Transverse colon (tissue), 4 donors: Measurements from ENCODE around the gene TWIST2. TPM values are rescaled to one million over a fixed set of nuclear protein-coding genes. Genes with fewer than 3 reads are reported as not detected.
A peak's percentile ranks its signal among the peaks of the same experiment; 100 is the strongest.

ENCODE experiments used
- DNase-seq: peaks from one replicate; pipeline ENCODE4 v3.0.0-alpha.2; 2019
- H3K27ac ChIP-seq, 4 donors: fragments of 200-600 bp; sonication (generic); 2 replicates each; pipeline ENCODE4 v1.5.1; 2016 to 2018; ENCODE audit warnings: inconsistent platforms in 4 of 4
- H3K27me3 ChIP-seq: fragments of 200-600 bp; sonication (generic); 2 replicates; pipeline ENCODE4 v1.5.1; 2017; ENCODE audit warnings: inconsistent platforms
- H3K36me3 ChIP-seq, 4 donors: fragments of 200-600 bp; sonication (generic); 2 replicates each; pipeline ENCODE4 v1.5.1; 2017 to 2019; ENCODE audit warnings: inconsistent platforms in 4 of 4
- H3K4me1 ChIP-seq, 4 donors: fragments of 200-600 bp; sonication (generic); 2 replicates each; pipeline ENCODE4 v1.5.1; 2017 to 2020; ENCODE audit warnings: inconsistent platforms in 4 of 4
- H3K4me3 ChIP-seq, 4 donors: fragments of 200-600 bp; sonication (generic); 1 replicate in 1 of 4; 2 replicates in 3 of 4; pipeline versions ENCODE4 v1.5.1 to v1.6.1; 2017 to 2019; ENCODE audit warnings: inconsistent platforms in 4 of 4
- H3K9me3 ChIP-seq, 2 donors: fragments of 200-600 bp; sonication (generic); 2 replicates each; pipeline ENCODE4 v1.5.1; 2017 to 2019; ENCODE audit warnings: inconsistent platforms in 2 of 2
- CTCF ChIP-seq, 5 experiments: fragments of 200-600 bp in 3 of 5; fragments of 450-650 bp in 2 of 5; sonication (generic) in 3 of 5; IDR thresholded peaks; 1 replicate in 2 of 5; 2 replicates in 3 of 5; pipeline ENCODE4 v1.5.1; 2016 to 2017; ENCODE audit warnings: antibody characterized with exemption in 5 of 5, inconsistent platforms in 3 of 5, mild to moderate bottlenecking in 2 of 5, moderate library complexity in 1 of 5
- EP300 ChIP-seq: sonication (generic); formaldehyde crosslinking; IDR thresholded peaks from one replicate; pipeline ENCODE4 v1.6.1; 2017; ENCODE audit warnings: antibody characterized with exemption, low read depth
- POLR2A ChIP-seq: fragments of 450-650 bp; IDR thresholded peaks from one replicate; pipeline ENCODE4 v1.6.1; 2016; ENCODE audit warnings: antibody characterized with exemption, mild to moderate bottlenecking, moderate library complexity
- POLR2AphosphoS5 ChIP-seq, 3 donors: sonication (generic); formaldehyde crosslinking; IDR thresholded peaks; one replicate each; pipeline ENCODE4 v1.6.1; 2016; ENCODE audit warnings: antibody characterized with exemption in 3 of 3
- WGBS, 2 donors: methylation state at CpG; one replicate each; pipeline ENCODE4 v1.1.5; 2018; ENCODE audit warnings: low coverage in 1 of 2; 5-methylcytosine and 5-hydroxymethylcytosine counted together
- in situ Hi-C, 4 donors: fragments of 200-750 bp; cut with MboI; loops; one replicate each; pipeline versions ENCODE4 v1.15.0 to v1.15.1; 2017; ENCODE audit warnings: low sequenced_read_pairs in 3 of 4, low pct_ligation_motif_present in 1 of 4, low pct_unique_long_range_greater_than_20kb in 1 of 4
- intact Hi-C: fragments of 100-400 bp; cut with DNase I; formaldehyde crosslinking; loops from one replicate; pipeline ENCODE4 v1.15.1; 2023; ENCODE audit warnings: low total_unique reads
- total RNA-seq, 4 donors: library from RNA; depleted of rRNA; stranded (reverse); fragments of >200 nt; gene quantifications; one replicate each; pipeline ENCODE4 v1.1.0, GENCODE V29; 2016

Gene TWIST2
- total RNA-seq, 4 donors from 2014 or later = 6.7 to 59.1 (median 16.8) TPM

GRCh38 chr2:238942080-238942725 lies 94.3 kb downstream of the TWIST2 start:
- 91% methylated on average over 19 of the region's 19 CpGs; no CpG with 5 or more reads in 1 of the 2 donors for WGBS, 2 donors
- intact Hi-C loops = loop anchor here (10.0 kb wide), 2 partner anchors 157 to 577 kb away; no protein-coding TSS in a partner anchor
- TF ChIP-seq POLR2AphosphoS5 (IDR thresholded peaks at IDR 0.05) = no peak
- no peak for TF ChIP-seq POLR2A
- TF ChIP-seq CTCF (IDR thresholded peaks at IDR 0.05) = no peak
- DNase-seq = no peak
- in situ Hi-C loops = loop anchor here in 1 of 4 donors (25.0 kb wide), 1 partner anchor 580 kb away; no protein-coding TSS in a partner anchor
- Histone ChIP-seq H3K36me3 (no peaks in the 10 kb centered on the region), H3K27ac (no peak overlapping the region), H3K27me3 (no peaks in the 10 kb centered on the region), H3K4me1 (no peaks in the 10 kb centered on the region), H3K4me3 (no peak overlapping the region), H3K9me3 (no peaks in the 10 kb centered on the region)

- TF ChIP-seq POLR2A (no peak), EP300 (no peak)
- 50 to 60% methylated on average over 11 to 13 of the region's 13 CpGs for WGBS, 2 donors
- Histone ChIP-seq H3K27ac (no peak overlapping the region), H3K27me3 (no peaks in the 10 kb centered on the region), H3K4me3 (no peak overlapping the region), H3K36me3 (no peaks in the 10 kb centered on the region), H3K9me3 (no peaks in the 10 kb centered on the region), H3K4me1 (no peaks in the 10 kb centered on the region)
- intact Hi-C loops = loop anchor here (10.0 kb wide), 2 partner anchors 158 to 578 kb away; no protein-coding TSS in a partner anchor
- no peak for DNase-seq
- in situ Hi-C loops = loop anchor here in 1 of 4 donors (25.0 kb wide), 1 partner anchor 581 kb away; no protein-coding TSS in a partner anchor
Observed at GRCh38 chr2:238942726-238943300, 94.9 kb downstream of the TWIST2 start.

- no peak for TF ChIP-seq POLR2A
- TF ChIP-seq EP300 = no peak
- no peak for TF ChIP-seq CTCF (IDR thresholded peaks at IDR 0.05)
- TF ChIP-seq POLR2AphosphoS5 (IDR thresholded peaks at IDR 0.05) = no peak
- intact Hi-C loops = loop anchor here (10.0 kb wide), 2 partner anchors 159 to 579 kb away; no protein-coding TSS in a partner anchor
- H3K27me3 ChIP-seq = no peaks in the 10 kb centered on the region
- 74 to 89% methylated on average over 5 to 14 of the region's 14 CpGs for WGBS, 2 donors
- H3K4me1 ChIP-seq = no peaks in the 10 kb centered on the region
- H3K36me3 ChIP-seq = no peaks in the 10 kb centered on the region
- H3K4me3 ChIP-seq = no peak overlapping the region
- no peak overlapping the region for H3K27ac ChIP-seq
- DNase-seq = no peak
- in situ Hi-C loops = loop anchor here in 1 of 4 donors (25.0 kb wide), 1 partner anchor 581 kb away; no protein-coding TSS in a partner anchor
- no peaks in the 10 kb centered on the region for H3K9me3 ChIP-seq
Observed at GRCh38 chr2:238943338-238944067, 95.6 kb downstream of the TWIST2 start.

GRCh38 chr2:238945433-238946150 lies 97.7 kb downstream of the TWIST2 start:
- in situ Hi-C loops = loop anchor here in 1 of 4 donors (25.0 kb wide), 1 partner anchor 583 kb away; no protein-coding TSS in a partner anchor
- 59 to 100% methylated on average over 1 to 5 of the region's 5 CpGs for WGBS, 2 donors

More at GRCh38 chr2:238945433-238946150, 97.7 kb downstream of the TWIST2 start:
- peak; percentile 48 for DNase-seq
- Histone ChIP-seq H3K36me3 (no peaks in the 10 kb centered on the region), H3K27ac (no peak overlapping the region), H3K4me3 (no peak overlapping the region), H3K9me3 (no peaks in the 10 kb centered on the region), H3K4me1 (no peaks in the 10 kb centered on the region), H3K27me3 (no peaks in the 10 kb centered on the region)
- intact Hi-C loops = loop anchor here (10.0 kb wide), 2 partner anchors 161 to 581 kb away; no protein-coding TSS in a partner anchor
- TF ChIP-seq POLR2A (no peak), CTCF (IDR thresholded peaks at IDR 0.05) (peak; percentile 49 to 70 (median 67)), EP300 (no peak), POLR2AphosphoS5 (IDR thresholded peaks at IDR 0.05) (no peak)
